GM12873 (cell line): ENCODE data around the gene CILP2.

ENCODE experiments used
- TF ChIP-seq, protein P1 (sequence below): IDR thresholded peaks from 2 replicates; pipeline ENCODE4 v1.5.1; 2012; ENCODE audit warnings: low read depth, mild to moderate bottlenecking, moderate library complexity, low read length, control low read depth; ENCODE audit not compliant: insufficient read depth; ENCODE audit errors: missing control alignments

CILP2 gene

DNA sequence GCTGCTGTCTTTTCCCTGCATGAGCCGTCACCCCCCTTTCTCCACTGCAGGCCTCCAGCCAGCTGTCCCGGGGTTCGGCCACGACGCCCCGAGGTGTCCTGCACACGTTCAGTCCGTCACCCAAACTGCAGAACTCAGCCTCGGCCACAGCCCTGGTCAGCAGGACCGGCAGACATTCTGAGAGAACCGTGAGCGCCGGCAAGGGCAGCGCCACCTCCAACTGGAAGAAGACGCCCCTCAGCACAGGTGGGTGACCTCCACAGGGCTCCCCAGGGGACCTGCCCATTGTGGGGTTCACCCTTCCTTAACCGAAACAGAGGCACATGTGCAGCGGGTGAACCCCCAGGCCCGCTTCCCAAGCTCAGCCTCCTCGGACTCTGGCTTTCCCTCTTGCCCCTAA is 35.8 kb upstream of the CILP2 start:
- TF ChIP-seq, protein P1, sequence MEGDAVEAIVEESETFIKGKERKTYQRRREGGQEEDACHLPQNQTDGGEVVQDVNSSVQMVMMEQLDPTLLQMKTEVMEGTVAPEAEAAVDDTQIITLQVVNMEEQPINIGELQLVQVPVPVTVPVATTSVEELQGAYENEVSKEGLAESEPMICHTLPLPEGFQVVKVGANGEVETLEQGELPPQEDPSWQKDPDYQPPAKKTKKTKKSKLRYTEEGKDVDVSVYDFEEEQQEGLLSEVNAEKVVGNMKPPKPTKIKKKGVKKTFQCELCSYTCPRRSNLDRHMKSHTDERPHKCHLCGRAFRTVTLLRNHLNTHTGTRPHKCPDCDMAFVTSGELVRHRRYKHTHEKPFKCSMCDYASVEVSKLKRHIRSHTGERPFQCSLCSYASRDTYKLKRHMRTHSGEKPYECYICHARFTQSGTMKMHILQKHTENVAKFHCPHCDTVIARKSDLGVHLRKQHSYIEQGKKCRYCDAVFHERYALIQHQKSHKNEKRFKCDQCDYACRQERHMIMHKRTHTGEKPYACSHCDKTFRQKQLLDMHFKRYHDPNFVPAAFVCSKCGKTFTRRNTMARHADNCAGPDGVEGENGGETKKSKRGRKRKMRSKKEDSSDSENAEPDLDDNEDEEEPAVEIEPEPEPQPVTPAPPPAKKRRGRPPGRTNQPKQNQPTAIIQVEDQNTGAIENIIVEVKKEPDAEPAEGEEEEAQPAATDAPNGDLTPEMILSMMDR, result no peak

DNA sequence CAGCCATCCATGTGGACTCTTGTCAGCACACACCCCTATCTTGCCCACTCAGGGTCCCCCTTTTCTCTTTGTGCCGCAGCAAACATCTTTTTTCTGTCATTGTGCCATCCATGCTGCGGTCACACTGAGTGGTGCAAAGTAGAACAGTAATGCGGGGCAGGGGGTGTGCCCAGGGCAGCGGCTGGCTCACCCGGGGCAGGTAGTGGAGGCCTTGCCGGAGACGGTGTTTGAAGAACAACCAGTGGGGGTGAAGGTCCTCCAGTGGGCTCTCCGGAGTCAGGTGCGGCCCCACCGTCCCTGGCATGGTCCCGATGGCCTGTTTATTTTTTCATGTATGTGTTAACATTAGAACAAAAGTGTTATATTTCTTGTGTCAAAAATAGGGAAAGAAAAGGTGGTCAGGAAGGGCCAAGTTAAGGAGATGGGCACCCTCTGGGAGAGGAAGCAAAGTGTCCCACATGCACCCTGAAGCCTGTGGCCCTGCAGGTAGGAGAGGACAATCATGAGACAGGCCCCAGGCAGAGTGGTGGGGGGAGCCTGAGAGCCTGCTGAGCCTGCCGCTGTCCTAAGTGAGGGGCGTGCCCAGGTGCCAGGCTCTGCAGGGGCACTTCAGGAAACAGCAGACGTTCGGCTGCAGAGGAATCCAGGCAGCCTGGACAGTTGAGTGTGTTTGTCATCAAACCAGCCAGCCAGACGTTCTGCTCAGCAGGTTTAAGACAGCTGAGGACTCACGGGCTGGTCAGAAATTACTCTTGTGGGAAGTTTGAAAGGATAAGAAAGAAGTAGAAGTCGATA is 35.1 kb upstream of the CILP2 start:
- TF ChIP-seq, protein P1, result no peak

DNA sequence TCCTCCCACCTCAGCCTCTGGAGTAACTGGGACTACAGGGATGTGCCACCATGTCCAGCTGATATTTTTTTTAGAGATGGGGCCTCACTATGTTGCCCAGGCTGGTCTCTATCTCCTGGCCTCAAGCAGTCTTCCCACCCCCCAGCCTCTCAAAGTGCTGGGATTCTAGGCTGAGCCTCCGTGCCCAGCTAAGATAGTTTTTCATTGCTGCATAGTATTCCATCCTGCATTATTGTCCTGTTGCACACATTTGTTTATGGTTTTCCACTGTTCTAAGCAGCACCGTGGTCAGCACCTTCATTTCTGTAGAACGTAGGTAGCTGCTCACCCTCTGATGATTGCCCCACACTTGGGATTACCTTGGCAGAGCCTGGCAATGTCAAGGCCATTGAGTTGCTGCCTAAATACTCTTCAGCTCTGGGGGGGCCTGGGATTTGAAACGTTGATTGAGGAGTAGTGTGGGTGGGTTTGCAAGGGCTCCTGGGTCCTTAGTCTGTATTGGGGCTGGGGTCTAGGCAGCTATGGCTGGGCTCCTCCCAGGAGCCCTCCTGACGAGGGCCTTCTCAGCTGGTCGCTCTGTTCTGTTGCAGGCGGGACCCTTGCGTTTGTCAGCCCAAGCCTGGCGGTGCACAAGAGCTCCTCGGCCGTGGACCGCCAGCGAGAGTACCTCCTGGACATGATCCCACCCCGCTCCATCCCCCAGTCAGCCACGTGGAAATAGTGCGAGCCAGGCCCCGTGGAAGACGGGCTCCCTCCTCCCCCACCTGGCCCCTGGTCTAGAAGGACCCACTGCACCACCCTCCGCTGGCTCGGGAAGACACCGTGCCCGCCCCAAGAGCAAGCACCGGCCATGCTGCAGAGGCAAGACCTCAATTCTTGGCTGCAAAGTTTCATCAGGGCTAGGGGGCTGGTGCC is 33.1 kb upstream of the CILP2 start:
- TF ChIP-seq, protein P1, result no peak

DNA sequence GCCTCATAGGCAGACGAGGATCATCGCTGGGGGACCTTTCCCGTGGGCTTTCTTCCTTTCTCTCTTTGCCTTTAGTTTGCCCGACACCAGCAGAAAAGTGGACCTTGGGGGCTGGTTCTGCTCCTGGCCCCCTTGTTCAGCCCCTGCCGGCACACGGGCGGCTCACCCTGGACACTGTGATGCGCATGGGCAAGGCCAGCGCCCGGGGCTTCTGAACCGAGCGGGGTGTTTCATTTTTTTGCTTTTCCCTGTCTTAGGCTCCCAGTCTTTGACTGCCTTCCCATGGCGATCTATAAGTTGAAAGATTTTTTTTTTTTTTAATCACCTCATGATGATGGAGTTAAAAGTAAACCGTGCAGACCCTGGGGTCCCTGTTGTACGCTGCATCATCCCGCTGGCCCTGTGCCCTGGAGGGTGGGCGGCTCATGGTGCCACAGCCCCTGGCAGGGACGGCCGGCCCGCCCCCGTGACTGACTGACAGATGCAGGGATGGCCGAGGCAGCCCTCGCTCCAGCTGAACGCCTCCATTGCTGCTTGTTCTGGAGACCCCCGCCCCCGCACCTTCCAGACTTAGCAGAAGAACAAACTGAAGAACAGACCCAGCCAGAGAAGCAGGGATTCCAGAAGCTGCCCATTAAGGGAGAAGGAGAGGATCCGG is 32.3 kb upstream of the CILP2 start:
- TF ChIP-seq, protein P1, result no peak

DNA sequence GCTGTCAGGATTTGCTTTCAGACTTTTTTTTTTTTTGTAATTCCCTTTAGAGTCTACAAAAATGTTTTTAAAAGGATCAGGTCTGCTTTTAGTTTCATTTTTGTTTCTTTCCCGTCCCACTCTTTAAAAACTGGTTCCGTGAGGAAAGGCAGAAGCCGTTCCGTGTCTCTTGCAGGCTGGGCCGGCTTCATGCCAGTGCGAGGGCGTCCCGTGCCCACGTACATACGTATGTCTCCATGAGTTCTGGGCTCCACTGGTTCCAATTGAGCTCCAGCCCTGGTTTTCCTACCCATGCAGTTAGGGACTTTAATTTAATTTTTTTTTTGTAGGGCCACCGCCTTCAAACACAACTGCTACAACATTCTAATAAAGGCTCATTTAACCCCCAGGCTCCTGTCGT is 31.5 kb upstream of the CILP2 start:
- TF ChIP-seq, protein P1, result no peak

DNA sequence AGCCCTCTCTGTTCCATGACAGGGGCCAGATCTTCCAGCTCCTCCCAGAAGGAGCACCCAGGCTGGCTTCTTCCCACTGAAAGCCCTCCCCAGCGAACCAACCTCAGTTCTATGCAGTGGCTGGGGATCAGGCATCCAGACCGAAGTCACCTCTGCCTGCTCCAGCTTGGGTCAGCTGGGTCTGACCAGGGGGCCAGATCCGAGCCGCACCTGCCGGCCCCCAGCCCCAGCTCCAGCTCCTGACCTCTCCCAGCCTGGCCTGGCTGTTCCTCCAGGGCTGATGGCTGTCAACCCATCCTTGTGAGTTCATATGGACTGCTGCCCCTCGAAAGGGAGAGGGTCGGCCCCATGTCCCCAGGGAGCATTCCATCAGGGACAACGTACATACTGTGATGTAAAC is 30.7 kb upstream of the CILP2 start:
- TF ChIP-seq, protein P1, result no peak

DNA sequence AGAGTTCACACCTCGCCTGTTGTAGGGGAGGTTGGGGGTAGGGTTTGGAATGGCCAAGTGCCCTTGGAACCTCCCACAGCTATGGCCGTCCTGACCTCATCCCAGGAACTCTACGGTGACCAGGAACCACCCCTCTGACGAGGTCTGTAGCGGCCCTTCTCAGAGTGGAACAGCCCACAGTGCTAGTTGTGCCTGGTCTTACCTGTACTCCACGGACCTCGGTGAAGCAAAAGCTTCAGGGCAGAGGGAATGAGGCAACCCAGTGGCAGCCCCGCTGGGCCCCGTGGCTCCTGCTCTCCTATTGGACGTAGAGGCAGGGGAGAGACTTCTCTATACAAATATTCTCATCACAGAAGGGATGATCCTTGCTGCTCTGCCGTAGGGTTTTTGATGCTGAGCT is 29.8 kb upstream of the CILP2 start:
- TF ChIP-seq, protein P1, result no peak
